Activated gamma-delta T cell (primary cell): Measurements from ENCODE around the gene HIF1A.
"Not testable (repeated sequence)": the region's sequence is repeated elsewhere in the genome, so short reads cannot be mapped to it uniquely, and the experiment has no call there.

Source experiments
- DNase-seq: peaks from one replicate; lab custom pipeline; 2025; lab: John Stamatoyannopoulos, UW

HIF1A gene

DNA sequence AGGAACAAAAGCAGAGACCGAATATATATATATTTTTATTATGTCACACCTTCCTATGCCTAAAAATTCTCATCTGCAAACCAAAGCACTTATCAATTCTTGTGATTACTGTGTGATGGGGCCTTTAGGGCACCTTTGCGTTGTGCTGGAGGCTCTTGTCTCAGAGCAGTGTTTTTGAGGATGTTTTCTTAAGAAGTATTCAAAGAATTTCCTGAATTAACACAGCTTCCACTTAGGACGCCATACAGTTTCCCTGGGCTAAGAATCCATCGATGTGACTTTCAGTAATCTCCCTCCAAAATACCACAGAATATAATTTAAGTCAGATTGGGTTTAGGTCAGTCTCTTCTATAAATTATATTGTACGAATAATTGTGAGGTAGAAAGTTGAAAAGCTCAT is 22.0 kb upstream of the HIF1A start:
- DNase-seq = no peak

GRCh38 chr14:61675291-61675690 is 20.0 kb upstream of the HIF1A start:
- DNase-seq = no peak

DNA sequence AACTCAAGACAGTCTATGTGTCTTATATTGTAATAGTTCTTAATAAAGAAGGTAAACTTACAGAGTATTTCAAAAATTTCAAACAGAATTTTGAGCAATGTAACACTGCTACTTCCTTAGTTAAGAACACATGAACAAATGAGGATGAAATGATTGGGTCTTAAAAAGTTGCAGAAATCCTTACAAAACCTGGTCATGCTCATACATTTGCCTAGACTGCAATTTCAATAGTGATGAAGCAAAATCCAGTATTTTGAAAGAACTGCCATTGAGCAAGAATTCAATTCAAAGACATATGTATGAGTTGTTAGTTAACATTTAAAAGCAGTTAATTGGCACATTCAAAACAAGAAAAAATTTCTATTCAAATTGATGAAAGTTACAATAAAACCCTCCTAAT is 17.8 kb upstream of the HIF1A start:
- DNase-seq = no peak

DNA sequence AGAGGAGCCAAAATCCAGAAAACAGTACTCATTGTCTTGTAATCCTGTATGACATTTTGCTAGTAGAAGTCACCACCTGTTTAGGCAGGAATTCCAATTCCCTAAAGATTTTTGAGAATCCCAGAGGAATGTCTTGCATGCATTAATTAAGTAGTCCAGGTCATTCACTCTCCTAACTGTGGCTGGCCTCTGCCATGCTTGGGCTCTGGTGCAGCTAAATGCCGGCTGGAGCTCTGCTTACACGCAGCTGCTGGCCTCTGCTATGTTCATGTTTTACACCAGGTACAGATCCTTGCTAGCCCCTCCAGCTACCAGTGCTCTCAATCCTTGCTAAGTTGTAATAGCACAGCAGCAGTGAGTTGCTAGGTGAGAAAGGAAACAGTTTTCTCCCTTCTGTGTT is 16.3 kb upstream of the HIF1A start:
- DNase-seq = no peak

GRCh38 chr14:61681413-61681812 is 13.9 kb upstream of the HIF1A start:
- no peak for DNase-seq

DNA sequence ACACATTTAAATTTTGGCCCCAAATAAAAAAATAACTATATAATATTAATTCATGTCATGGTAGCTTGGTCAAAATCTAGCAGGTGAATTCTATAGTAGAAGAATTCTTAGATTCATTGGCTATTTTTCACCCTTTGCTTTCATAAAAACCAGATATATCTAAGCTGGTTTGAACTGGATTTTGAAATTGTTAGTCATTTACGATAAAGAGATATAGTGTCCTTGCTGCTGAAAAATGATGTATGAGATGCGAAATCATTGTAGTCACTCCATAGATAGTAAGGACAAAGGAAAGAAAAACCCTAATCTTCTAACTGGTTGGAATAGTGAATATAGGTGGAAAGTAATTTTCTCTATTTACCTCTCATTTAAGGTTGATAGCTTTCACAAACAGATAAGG is 12.2 kb upstream of the HIF1A start:
- DNase-seq = no peak

GRCh38 chr14:61690039-61690438 is 5.3 kb upstream of the HIF1A start:
- no peak for DNase-seq

- no peak for DNase-seq
Observed at GRCh38 chr14:61690982-61691381, 4.3 kb upstream of the HIF1A start.

DNA sequence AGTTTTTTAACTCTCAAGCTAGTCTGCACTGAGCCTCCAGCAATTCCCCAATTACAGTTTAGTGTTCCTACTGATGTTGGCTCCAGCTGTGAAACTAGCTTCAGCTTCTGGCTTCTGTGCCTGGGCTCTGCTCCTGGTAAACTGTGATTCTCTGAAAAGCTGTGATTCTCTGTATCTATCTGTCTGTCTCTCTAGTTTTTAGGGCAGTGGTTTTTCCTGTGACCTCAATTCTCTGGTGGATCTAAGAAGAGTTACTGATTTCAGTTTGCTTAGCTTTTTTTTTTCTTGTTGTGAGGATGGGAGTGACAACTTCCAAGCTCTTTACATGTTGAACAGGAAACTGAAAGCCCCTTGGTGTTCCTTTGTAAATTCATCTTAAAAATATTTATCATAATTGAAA is 3.8 kb upstream of the HIF1A start:
- DNase-seq = no peak

DNA sequence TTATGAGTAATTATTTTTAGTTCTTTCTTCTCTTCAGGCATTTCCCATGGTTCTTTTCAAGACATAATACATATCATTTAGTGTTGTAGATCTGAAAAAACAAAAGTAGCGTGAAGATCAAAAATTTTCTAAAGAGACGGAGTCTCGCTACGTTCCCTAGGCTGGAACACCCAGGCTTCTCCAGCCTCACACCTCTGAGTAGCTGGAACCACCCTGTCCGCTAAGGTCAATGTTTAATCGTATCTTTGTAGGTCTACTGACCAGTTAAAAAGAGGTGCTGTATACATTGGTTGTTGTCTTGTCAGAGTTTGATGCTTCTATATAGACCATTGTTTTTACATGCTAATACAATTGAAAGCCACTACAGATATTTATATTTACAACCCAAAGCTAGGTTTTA is 1.3 kb upstream of the HIF1A start:
- DNase-seq = no peak

- DNase-seq = peak; percentile 44
Observed at GRCh38 chr14:61695695-61696527, 598 bp downstream of the HIF1A start.

- no peak for DNase-seq
Observed at GRCh38 chr14:61696753-61697318, 1.5 kb downstream of the HIF1A start.

- no peak for DNase-seq
Observed at GRCh38 chr14:61698206-61698980, 3.1 kb downstream of the HIF1A start.

DNA sequence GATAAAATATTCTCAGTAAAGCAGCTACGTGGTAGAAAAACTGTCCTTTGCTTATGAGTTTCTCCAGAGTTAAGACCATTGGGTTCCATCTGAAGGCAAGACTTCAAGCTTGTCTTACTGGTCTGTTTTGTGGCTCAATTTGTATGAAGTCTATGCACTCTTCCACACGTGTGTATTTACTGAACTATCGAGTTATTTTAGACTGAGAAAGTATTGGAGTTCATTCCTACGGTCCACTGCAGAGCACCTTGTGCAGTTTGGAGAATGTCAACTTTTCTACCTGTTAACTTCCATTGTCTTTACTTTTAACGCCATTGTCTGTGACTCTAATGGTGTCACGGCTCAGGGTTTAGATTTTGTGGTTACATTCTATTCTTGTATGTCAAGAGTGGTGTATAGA is 3.7 kb downstream of the HIF1A start:
- no peak for DNase-seq

GRCh38 chr14:61700104-61700886 is 5.0 kb downstream of the HIF1A start:
- no peak for DNase-seq

DNA sequence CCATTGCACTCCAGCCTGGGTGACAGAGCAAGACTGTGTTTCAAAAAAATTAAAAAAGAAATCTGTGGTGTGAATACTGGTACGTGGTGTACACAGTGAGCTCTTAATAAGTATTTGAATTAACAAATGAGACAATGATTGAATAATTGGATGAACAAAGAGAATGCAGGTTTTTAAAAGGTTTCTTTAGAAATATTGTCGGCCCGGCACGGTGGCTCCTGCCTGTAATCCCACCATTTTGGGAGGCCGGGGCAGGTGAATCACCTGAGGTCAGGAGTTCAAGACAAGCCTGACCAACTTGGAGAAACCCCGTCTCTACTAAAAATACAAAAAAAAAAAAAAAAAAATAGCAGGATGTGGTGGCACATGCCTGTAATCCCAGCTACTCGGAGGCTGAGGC is 6.6 kb downstream of the HIF1A start:
- no peak for DNase-seq

GRCh38 chr14:61703342-61704129 is 8.2 kb downstream of the HIF1A start:
- no peak for DNase-seq

DNA sequence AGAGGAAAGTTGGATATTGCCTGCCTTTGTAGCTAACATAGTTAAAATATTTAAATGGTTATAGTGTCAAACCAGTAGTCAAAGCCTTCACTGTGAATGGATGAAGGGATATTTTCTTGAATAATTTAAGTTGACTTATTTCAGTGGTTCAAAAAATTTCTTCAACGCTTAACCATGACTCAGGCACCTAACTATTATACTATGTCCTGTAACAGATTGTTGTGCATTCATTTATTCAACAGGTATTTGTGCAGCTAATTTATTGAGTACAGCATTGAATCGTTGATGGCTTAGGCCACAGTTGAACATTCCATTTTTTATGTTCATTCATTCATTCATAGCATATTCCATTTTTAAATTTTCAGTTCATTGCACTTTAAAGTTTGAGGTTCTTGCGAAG is 9.2 kb downstream of the HIF1A start:
- no peak for DNase-seq

DNA sequence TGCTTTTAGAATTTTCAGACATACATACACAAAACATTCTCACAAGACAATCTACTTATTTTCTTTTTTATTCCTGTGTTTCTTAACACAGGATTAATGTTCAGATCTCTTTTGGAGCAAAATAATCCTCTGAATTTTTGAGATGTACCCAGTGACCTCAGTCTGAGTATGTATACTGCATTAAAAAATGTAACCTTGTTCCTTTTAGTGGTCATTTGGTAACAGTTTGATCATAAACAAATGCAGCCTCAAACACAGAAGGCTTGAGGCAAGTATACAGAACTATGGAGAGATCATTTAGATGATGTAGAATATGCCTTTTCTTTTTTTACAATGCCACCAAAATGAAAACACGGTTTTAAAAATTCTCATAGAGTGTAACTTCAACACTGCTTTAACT is 9.7 kb downstream of the HIF1A start:
- no peak for DNase-seq

- no peak for DNase-seq
Observed at GRCh38 chr14:61706096-61706690, 10.9 kb downstream of the HIF1A start.

GRCh38 chr14:61707774-61708173 is 12.5 kb downstream of the HIF1A start:
- DNase-seq = not testable (repeated sequence)
